Mesendoderm (in vitro differentiated cells): ENCODE data around the gene MKI67.

Source experiments
- DNase-seq: peaks from one replicate; pipeline ENCODE4 v3.0.0; 2013
- H2AK5ac ChIP-seq: 2 replicates; pipeline ENCODE4 v1.6.1; 2013; ENCODE audit warnings: low read length, inconsistent platforms
- H2BK120ac ChIP-seq: 2 replicates; pipeline ENCODE4 v1.6.1; 2013; ENCODE audit warnings: low read depth, mild to moderate bottlenecking, low read length, moderate library complexity, mixed read lengths
- H2BK15ac ChIP-seq: replicated peaks from 2 replicates; pipeline ENCODE4 v1.6.1; 2013; ENCODE audit warnings: low read depth, mild to moderate bottlenecking, moderate library complexity
- H2BK5ac ChIP-seq: 2 replicates; pipeline ENCODE4 v1.6.1; 2013; ENCODE audit warnings: low read length, inconsistent platforms
- H3K18ac ChIP-seq: 2 replicates; pipeline ENCODE4 v1.6.1; 2013; ENCODE audit warnings: mild to moderate bottlenecking, low read length, mixed read lengths
- H3K23ac ChIP-seq: one replicate; pipeline ENCODE4 v1.6.1; 2013; ENCODE audit warnings: low read length
- H3K27ac ChIP-seq: 2 replicates; pipeline ENCODE4 v1.5.1; 2013; ENCODE audit warnings: low read depth, mild to moderate bottlenecking, inconsistent platforms, low read length, moderate library complexity
- H3K27me3 ChIP-seq: 2 replicates; pipeline ENCODE4 v1.6.1; 2013; ENCODE audit warnings: low read length, control low read depth, mild to moderate bottlenecking, inconsistent platforms; ENCODE audit not compliant: insufficient read depth, poor library complexity
- H3K36me3 ChIP-seq: 2 replicates; pipeline ENCODE4 v1.6.1; 2013; ENCODE audit warnings: low read length, inconsistent platforms; ENCODE audit not compliant: control insufficient read depth, insufficient read depth
- H3K4ac ChIP-seq: one replicate; pipeline ENCODE4 v1.6.1; 2013; ENCODE audit warnings: low read depth, mild to moderate bottlenecking, low read length, moderate library complexity
- H3K4me1 ChIP-seq: 2 replicates; pipeline ENCODE4 v1.6.1; 2013; ENCODE audit warnings: low read depth, low read length, inconsistent platforms; ENCODE audit not compliant: control insufficient read depth
- H3K4me2 ChIP-seq: 2 replicates; pipeline ENCODE4 v1.6.1; 2013; ENCODE audit warnings: low read length
- H3K4me3 ChIP-seq: 2 replicates; pipeline ENCODE4 v1.5.1; 2013; ENCODE audit warnings: mild to moderate bottlenecking, low read length
- H3K56ac ChIP-seq: one replicate; pipeline ENCODE4 v1.6.1; 2013; ENCODE audit warnings: low read length
- H3K79me1 ChIP-seq: 2 replicates; pipeline ENCODE4 v1.6.1; 2013; ENCODE audit warnings: low read length, inconsistent platforms
- H3K79me2 ChIP-seq: 2 replicates; pipeline ENCODE4 v1.6.1; 2013; ENCODE audit warnings: mild to moderate bottlenecking, low read length; ENCODE audit not compliant: control insufficient read depth, insufficient read depth
- H3K9ac ChIP-seq: 2 replicates; pipeline ENCODE4 v1.6.1; 2013; ENCODE audit warnings: low read length, inconsistent platforms
- H4K5ac ChIP-seq: one replicate; pipeline ENCODE4 v1.6.1; 2013; ENCODE audit warnings: low read length
- H4K8ac ChIP-seq: one replicate; pipeline ENCODE4 v1.6.1; 2013; ENCODE audit warnings: low read depth, mild to moderate bottlenecking, control low read depth, low read length, moderate library complexity
- WGBS: extraction: QIAGEN DNeasy Blood & Tissue Kit; methylation state at CpG from one replicate; pipeline ENCODE4 v1.1.7; 2013; ENCODE audit warnings: low lambda C conversion rate, missing lambda C conversion rate; ENCODE audit not compliant: insufficient coverage; ENCODE audit errors: extremely low coverage; 5-methylcytosine and 5-hydroxymethylcytosine counted together

MKI67 gene

DNA sequence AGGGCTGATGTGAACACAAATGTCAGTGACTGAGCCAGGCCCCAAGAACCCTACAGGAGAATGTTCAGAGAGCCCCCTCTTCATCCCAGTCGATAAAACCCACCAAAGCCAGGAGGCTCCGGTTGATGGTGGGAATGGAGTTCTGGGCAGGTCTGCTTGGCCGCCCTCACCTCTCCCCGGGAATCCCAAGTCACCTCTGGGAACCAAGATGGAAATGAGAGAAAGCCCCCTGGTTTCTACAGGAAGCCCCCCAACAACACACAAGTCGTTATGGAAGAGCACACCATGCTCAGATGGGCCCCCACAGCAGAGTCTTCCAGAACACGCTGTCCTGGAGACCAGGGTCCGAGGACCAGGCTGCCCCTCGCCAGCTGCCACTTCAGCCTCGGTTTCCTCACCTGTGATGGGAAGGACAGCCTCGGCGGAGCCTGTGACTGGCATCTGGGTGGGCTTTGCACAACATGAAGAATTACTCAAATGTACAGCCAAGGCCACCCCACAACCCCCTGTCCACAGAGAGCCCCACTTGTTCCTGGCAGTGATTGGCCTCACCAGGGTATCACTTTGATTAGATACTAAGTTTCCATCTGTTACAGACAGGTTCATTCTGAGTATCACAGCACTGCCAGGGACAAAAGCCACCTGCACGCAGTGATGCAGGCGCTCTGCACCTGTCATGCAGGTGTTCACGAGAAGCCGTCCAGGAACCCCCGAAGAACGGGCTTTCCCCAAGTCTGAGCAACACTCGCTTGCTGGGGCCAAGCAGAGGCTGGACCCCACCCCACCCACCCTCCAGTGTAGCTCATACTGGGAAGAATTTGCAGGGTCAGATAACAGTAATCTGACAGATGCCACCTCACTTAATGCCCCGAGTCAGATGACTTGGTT is 57.6 kb downstream of the MKI67 start:
- no peak overlapping the region for H3K4me2 ChIP-seq
- no peaks in the 10 kb centered on the region for H3K79me2 ChIP-seq
- H2AK5ac ChIP-seq = no peak overlapping the region

GRCh38 chr10:128067691-128068397 is 58.4 kb downstream of the MKI67 start:
- Histone ChIP-seq H3K4me1 (peaks cover 6% of the 10 kb centered on the region), H3K23ac (no peak overlapping the region), H3K4me3 (no peak overlapping the region), H2BK120ac (no peak overlapping the region), H3K27me3 (no peaks in the 10 kb centered on the region), H3K18ac (no peak overlapping the region), H3K4me2 (no peak overlapping the region), H3K56ac (no peak overlapping the region), H2BK15ac (no peak overlapping the region), H3K9ac (no peak overlapping the region), H2BK5ac (no peak overlapping the region), H3K27ac (no peak overlapping the region), H4K8ac (no peak overlapping the region), H4K5ac (no peak overlapping the region), H3K36me3 (no peaks in the 10 kb centered on the region), H3K79me2 (no peaks in the 10 kb centered on the region), H2AK5ac (no peak overlapping the region), H3K79me1 (no peaks in the 10 kb centered on the region), H3K4ac (no peak overlapping the region)
- DNase-seq = no peak
- WGBS = no CpG with 5 or more reads among the region's 25 CpGs

More for the DNA sequence above, 57.6 kb downstream of the MKI67 start:
- Histone ChIP-seq H3K27ac (no peak overlapping the region), H4K8ac (no peak overlapping the region), H3K9ac (no peak overlapping the region), H3K56ac (no peak overlapping the region), H3K79me1 (no peaks in the 10 kb centered on the region), H4K5ac (no peak overlapping the region), H3K4me1 (peaks cover 3% of the 10 kb centered on the region), H3K4me3 (no peak overlapping the region), H2BK15ac (no peak overlapping the region), H3K4ac (no peak overlapping the region), H3K27me3 (no peaks in the 10 kb centered on the region), H3K23ac (no peak overlapping the region), H2BK120ac (no peak overlapping the region), H2BK5ac (no peak overlapping the region), H3K18ac (no peak overlapping the region), H3K36me3 (no peaks in the 10 kb centered on the region)
- no CpG with 5 or more reads among the region's 19 CpGs for WGBS
- DNase-seq = no peak

DNA sequence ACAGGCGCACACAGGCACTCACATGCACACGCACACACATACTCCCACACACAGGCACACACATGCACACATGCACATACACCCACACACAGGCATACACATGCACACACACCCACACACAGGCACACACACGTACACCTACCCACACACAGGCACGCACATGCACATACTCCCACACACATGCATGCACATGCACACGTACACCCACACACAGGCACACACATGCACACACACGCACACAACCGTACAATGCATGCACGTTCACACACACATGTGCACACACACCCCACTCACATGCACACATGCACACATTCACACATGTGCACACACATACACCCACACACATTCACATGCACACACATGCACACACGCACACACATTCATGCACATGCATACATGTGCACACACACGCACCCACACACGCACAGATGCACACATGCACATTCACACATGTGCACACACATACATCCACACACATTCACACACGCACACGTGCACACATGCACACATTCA is 59.3 kb downstream of the MKI67 start:
- H3K4ac ChIP-seq = no peak overlapping the region
- H3K36me3 ChIP-seq = no peaks in the 10 kb centered on the region
- H3K4me2 ChIP-seq = no peak overlapping the region
- H3K18ac ChIP-seq = no peak overlapping the region
- H3K23ac ChIP-seq = no peak overlapping the region
- DNase-seq = no peak
- H4K8ac ChIP-seq = no peak overlapping the region
- H3K56ac ChIP-seq = no peak overlapping the region
- no peak overlapping the region for H3K27ac ChIP-seq
- no peak overlapping the region for H2BK120ac ChIP-seq
- no peaks in the 10 kb centered on the region for H3K27me3 ChIP-seq
- no peak overlapping the region for H4K5ac ChIP-seq
- H2BK15ac ChIP-seq = no peak overlapping the region
- no peak overlapping the region for H3K4me3 ChIP-seq
- no peak overlapping the region for H3K9ac ChIP-seq
- no CpG with 5 or more reads among the region's 13 CpGs for WGBS
- no peaks in the 10 kb centered on the region for H3K79me2 ChIP-seq
- no peak overlapping the region for H2AK5ac ChIP-seq
- H3K4me1 ChIP-seq = peaks cover 10% of the 10 kb centered on the region
- H2BK5ac ChIP-seq = no peak overlapping the region
- H3K79me1 ChIP-seq = no peaks in the 10 kb centered on the region

DNA sequence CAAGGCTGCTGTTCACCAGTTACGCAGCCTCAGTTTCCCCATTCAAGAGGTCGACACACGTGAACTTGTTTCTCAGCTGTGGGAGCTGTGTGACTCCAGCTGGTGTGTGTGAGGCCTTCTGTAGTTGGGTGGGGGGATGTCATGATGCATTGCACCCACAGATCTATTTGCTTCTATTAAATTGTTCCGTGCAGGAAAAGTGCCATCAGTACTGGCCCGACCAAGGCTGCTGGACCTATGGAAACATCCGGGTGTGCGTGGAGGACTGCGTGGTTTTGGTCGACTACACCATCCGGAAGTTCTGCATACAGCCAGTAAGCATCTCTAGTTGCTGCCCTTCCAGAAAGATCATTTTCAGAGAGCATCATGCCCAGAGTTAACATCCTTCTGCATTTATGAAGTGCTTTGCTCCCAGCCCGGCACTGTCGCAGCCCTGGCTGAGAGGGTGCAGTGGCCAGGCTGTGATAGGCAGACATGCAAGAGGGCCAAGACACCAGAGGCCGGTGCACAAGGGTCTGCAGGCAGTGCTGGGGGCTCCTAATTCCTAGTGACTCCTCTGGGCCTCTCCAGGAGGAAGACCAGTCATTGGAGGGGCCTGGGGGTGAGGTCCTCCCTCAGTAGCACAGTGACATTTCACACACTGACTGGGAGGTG is 60.2 kb downstream of the MKI67 start:
- no peak overlapping the region for H3K4me3 ChIP-seq
- H3K56ac ChIP-seq = no peak overlapping the region
- no peaks in the 10 kb centered on the region for H3K36me3 ChIP-seq
- H3K4me2 ChIP-seq = no peak overlapping the region
- no peak for DNase-seq
- no peak overlapping the region for H3K4ac ChIP-seq
- no peak overlapping the region for H2BK5ac ChIP-seq
- no peak overlapping the region for H4K8ac ChIP-seq
- H3K27me3 ChIP-seq = no peaks in the 10 kb centered on the region
- H2AK5ac ChIP-seq = no peak overlapping the region
- no peaks in the 10 kb centered on the region for H3K79me2 ChIP-seq
- no peak overlapping the region for H3K18ac ChIP-seq
- H3K79me1 ChIP-seq = no peaks in the 10 kb centered on the region
- no CpG with 5 or more reads among the region's 13 CpGs for whole genome bisulfite sequencing
- peaks cover 10% of the 10 kb centered on the region for H3K4me1 ChIP-seq
- H2BK120ac ChIP-seq = no peak overlapping the region
- no peak overlapping the region for H3K9ac ChIP-seq
- no peak overlapping the region for H2BK15ac ChIP-seq
- H3K23ac ChIP-seq = no peak overlapping the region
- no peak overlapping the region for H4K5ac ChIP-seq
- no peak overlapping the region for H3K27ac ChIP-seq

DNA sequence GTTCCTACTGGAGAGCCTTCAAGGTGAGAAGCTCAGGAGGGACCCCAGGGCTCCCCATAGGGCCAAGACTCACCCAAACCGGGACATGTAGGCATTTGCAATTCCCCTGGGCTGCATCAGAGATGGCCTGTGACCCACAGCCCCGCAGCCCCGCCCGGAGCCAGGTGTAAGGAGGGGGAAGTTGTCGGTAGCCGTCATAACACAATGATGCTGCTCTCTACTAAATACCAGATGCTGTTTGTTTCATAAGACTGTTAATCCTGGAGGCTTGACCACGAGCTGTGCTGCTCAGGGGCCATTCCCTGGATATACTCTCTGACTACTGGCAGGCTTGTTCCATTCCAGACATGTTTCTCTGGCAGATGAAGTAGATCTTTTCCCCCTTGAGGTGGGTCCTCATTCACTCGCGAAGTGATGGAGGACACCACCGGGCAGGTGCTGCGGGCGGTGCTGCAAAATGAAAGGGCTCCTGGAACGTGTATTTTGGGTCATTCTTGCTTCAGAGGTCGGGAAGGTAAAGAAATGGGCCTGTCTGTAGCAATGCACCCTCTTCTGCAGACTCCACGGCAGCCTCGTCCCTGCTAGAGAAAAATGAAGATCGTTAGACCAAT is 61.1 kb downstream of the MKI67 start:
- Histone ChIP-seq H4K5ac (no peak overlapping the region), H3K4me3 (no peak overlapping the region), H2BK5ac (no peak overlapping the region), H3K79me2 (no peaks in the 10 kb centered on the region), H3K4me1 (peaks cover 10% of the 10 kb centered on the region), H3K27me3 (no peaks in the 10 kb centered on the region), H3K27ac (no peak overlapping the region), H4K8ac (no peak overlapping the region), H3K79me1 (no peaks in the 10 kb centered on the region), H2BK15ac (no peak overlapping the region), H3K56ac (no peak overlapping the region), H3K18ac (no peak overlapping the region), H2BK120ac (no peak overlapping the region), H3K4ac (no peak overlapping the region), H2AK5ac (no peak overlapping the region), H3K23ac (no peak overlapping the region), H3K9ac (no peak overlapping the region), H3K4me2 (no peak overlapping the region), H3K36me3 (no peaks in the 10 kb centered on the region)
- no peak for DNase-seq
- WGBS = no CpG with 5 or more reads among the region's 17 CpGs
